GM23248 (cell line): ENCODE results near the gene ZNF846. TPM values are rescaled to one million over a fixed set of nuclear protein-coding genes. Genes with fewer than 3 reads are reported as not detected.

ENCODE experiments used
- DNase-seq: peaks from one replicate; pipeline ENCODE4 v3.0.0-alpha.2; 2015
- H2AFZ ChIP-seq: fragments of 200-600 bp; sonication (generic); 2 replicates; pipeline ENCODE4 v1.6.1; 2016; ENCODE audit warnings: antibody characterized with exemption
- H3F3A ChIP-seq: fragments of 200-600 bp; sonication (generic); 2 replicates; pipeline ENCODE4 v1.6.1; 2016; ENCODE audit warnings: mild to moderate bottlenecking, antibody characterized with exemption, mixed run types; ENCODE audit not compliant: insufficient read depth
- H3K27ac ChIP-seq: fragments of 200-600 bp; sonication (generic); 2 replicates; pipeline ENCODE4 v1.5.1; 2016; ENCODE audit warnings: mild to moderate bottlenecking
- H3K27me3 ChIP-seq: fragments of 200-600 bp; sonication (generic); replicated peaks from 2 replicates; pipeline ENCODE4 v1.6.1; 2016; ENCODE audit warnings: mild to moderate bottlenecking; ENCODE audit not compliant: insufficient read depth
- H3K36me3 ChIP-seq: fragments of 200-600 bp; sonication (generic); 2 replicates; pipeline ENCODE4 v1.6.1; 2016; ENCODE audit warnings: low read depth, mild to moderate bottlenecking
- H3K4me1 ChIP-seq: fragments of 200-600 bp; sonication (generic); 2 replicates; pipeline ENCODE4 v1.6.1; 2016; ENCODE audit warnings: mild to moderate bottlenecking; ENCODE audit not compliant: insufficient read depth
- H3K4me2 ChIP-seq: fragments of 200-600 bp; sonication (generic); one replicate; pipeline ENCODE4 v1.6.1; 2016; ENCODE audit warnings: mild to moderate bottlenecking; ENCODE audit not compliant: unreplicated experiment
- H3K4me3 ChIP-seq: fragments of 200-600 bp; sonication (generic); 2 replicates; pipeline ENCODE4 v1.5.1; 2016; ENCODE audit warnings: mild to moderate bottlenecking
- H3K79me2 ChIP-seq: fragments of 200-600 bp; sonication (generic); 2 replicates; pipeline ENCODE4 v1.6.1; 2016; ENCODE audit warnings: mild to moderate bottlenecking; ENCODE audit not compliant: insufficient read depth
- H3K9ac ChIP-seq: fragments of 200-600 bp; sonication (generic); 2 replicates; pipeline ENCODE4 v1.6.1; 2016; ENCODE audit warnings: mild to moderate bottlenecking
- H3K9me2 ChIP-seq: fragments of 200-600 bp; sonication (generic); 2 replicates; pipeline ENCODE4 v1.6.1; 2016; ENCODE audit warnings: mixed run types, mild to moderate bottlenecking, moderate library complexity; ENCODE audit not compliant: insufficient read depth
- H3K9me3 ChIP-seq: fragments of 200-600 bp; sonication (generic); one replicate; pipeline ENCODE4 v1.6.1; 2017; ENCODE audit warnings: low read depth
- H4K20me1 ChIP-seq: fragments of 200-600 bp; sonication (generic); 2 replicates; pipeline ENCODE4 v1.6.0; 2016; ENCODE audit not compliant: insufficient read depth
- EZH2 ChIP-seq: fragments of 200-600 bp; sonication (generic); IDR thresholded peaks from 2 replicates; pipeline ENCODE4 v1.6.1; 2018; ENCODE audit warnings: antibody characterized with exemption, mild to moderate bottlenecking; ENCODE audit not compliant: insufficient read depth, poor library complexity, severe bottlenecking
- EZH2phosphoT487 ChIP-seq: fragments of 200-600 bp; sonication (generic); IDR thresholded peaks from 2 replicates; pipeline ENCODE4 v1.6.1; 2018; ENCODE audit warnings: antibody characterized with exemption, moderate library complexity, mild to moderate bottlenecking, low read depth; ENCODE audit not compliant: insufficient read depth
- WGBS, 2 experiments: methylation state at CpG; one replicate each; pipeline ENCODE4 v1.1.6; 2015 to 2017; ENCODE audit warnings: low lambda C conversion rate in 2 of 2, low coverage in 1 of 2; ENCODE audit errors: missing lambda C conversion rate in 2 of 2; 5-methylcytosine and 5-hydroxymethylcytosine counted together
- in situ Hi-C: fragments of 300-500 bp; cut with MboI; formaldehyde crosslinking; loops from 2 replicates; pipeline ENCODE4 v1.15.0; 2020
- polyA plus RNA-seq: library from polyadenylated mRNA; unstranded; fragments of >200 nt; fragmentation: Nextera tagmentation; extraction: Ambion mirVana; gene quantifications from 2 replicates; pipeline ENCODE4 v1.2.1, GENCODE V29; 2016
- total RNA-seq: library from RNA; depleted of rRNA; stranded (reverse); fragments of >200 nt; shearing (Covaris generic); gene quantifications from 2 replicates; pipeline ENCODE4 v1.2.3, GENCODE V29; 2014

ZNF846 gene
- total and polyA plus RNA-seq, 2 experiments from 2014 or later: 6.1 to 7.1 TPM

- no peaks in the 10 kb centered on the region for H3K4me1 ChIP-seq
- H3K27ac ChIP-seq: no peak overlapping the region
- no peak for DNase-seq
- no peaks in the 10 kb centered on the region for H3K9me2 ChIP-seq
- H3K36me3 ChIP-seq: no peaks in the 10 kb centered on the region
- H3K79me2 ChIP-seq: no peaks in the 10 kb centered on the region
- no peak overlapping the region for H3K4me2 ChIP-seq
- H3K9me3 ChIP-seq: no peaks in the 10 kb centered on the region
- no peak overlapping the region for H3K9ac ChIP-seq
- in situ Hi-C loops: no loop called here
- H3F3A ChIP-seq: no peaks in the 10 kb centered on the region
- no peak overlapping the region for H2AFZ ChIP-seq
- no peaks in the 10 kb centered on the region for H3K27me3 ChIP-seq
- WGBS, 2 experiments: 35 to 39% methylated on average over 4 of the region's 4 CpGs
- H4K20me1 ChIP-seq: no peaks in the 10 kb centered on the region
- TF ChIP-seq EZH2phosphoT487: no peak
- TF ChIP-seq EZH2: no peak
- H3K4me3 ChIP-seq: no peak overlapping the region
These were observed 44.4 kb downstream of the ZNF846 start for GRCh38 chr19:9724157-9724556.

- Histone ChIP-seq H4K20me1 (no peaks in the 10 kb centered on the region), H3K27me3 (no peaks in the 10 kb centered on the region), H3K9me2 (no peaks in the 10 kb centered on the region), H3K36me3 (no peaks in the 10 kb centered on the region), H3K4me1 (no peaks in the 10 kb centered on the region), H2AFZ (no peak overlapping the region), H3K9ac (no peak overlapping the region), H3K4me2 (no peak overlapping the region), H3K4me3 (no peak overlapping the region), H3F3A (no peaks in the 10 kb centered on the region), H3K27ac (no peak overlapping the region), H3K79me2 (no peaks in the 10 kb centered on the region), H3K9me3 (no peaks in the 10 kb centered on the region)
- TF ChIP-seq EZH2phosphoT487: no peak
- no peak for TF ChIP-seq EZH2
- in situ Hi-C loops: no loop called here
- 25 to 34% methylated on average over 6 of the region's 6 CpGs for WGBS, 2 experiments
- no peak for DNase-seq
These were observed 46.7 kb downstream of the ZNF846 start for GRCh38 chr19:9721861-9722260.

GRCh38 chr19:9720541-9720940 lies 48.0 kb downstream of the ZNF846 start:
- H3K27me3 ChIP-seq: no peaks in the 10 kb centered on the region
- no peaks in the 10 kb centered on the region for H3K4me1 ChIP-seq
- no peak overlapping the region for H3K9ac ChIP-seq
- no peak for TF ChIP-seq EZH2phosphoT487
- no peak for TF ChIP-seq EZH2
- H3K4me2 ChIP-seq: no peak overlapping the region
- H3K9me3 ChIP-seq: no peaks in the 10 kb centered on the region
- no peaks in the 10 kb centered on the region for H3K36me3 ChIP-seq
- no peak overlapping the region for H3K4me3 ChIP-seq
- 13 to 23% methylated on average over 4 of the region's 4 CpGs for WGBS, 2 experiments
- no peaks in the 10 kb centered on the region for H3K9me2 ChIP-seq
- H3K27ac ChIP-seq: no peak overlapping the region
- no peaks in the 10 kb centered on the region for H3F3A ChIP-seq
- no peak overlapping the region for H2AFZ ChIP-seq
- DNase-seq: no peak
- in situ Hi-C loops: no loop called here
- H3K79me2 ChIP-seq: no peaks in the 10 kb centered on the region
- H4K20me1 ChIP-seq: no peaks in the 10 kb centered on the region

- Histone ChIP-seq H3K27me3 (no peaks in the 10 kb centered on the region; the same call in 1 of the 2 replicates), H3F3A (no peaks in the 10 kb centered on the region), H3K4me3 (no peak overlapping the region), H3K9me2 (no peaks in the 10 kb centered on the region), H3K4me1 (no peaks in the 10 kb centered on the region), H3K4me2 (no peak overlapping the region), H3K27ac (no peak overlapping the region), H2AFZ (no peak overlapping the region), H3K9ac (no peak overlapping the region), H3K9me3 (no peaks in the 10 kb centered on the region), H3K79me2 (no peaks in the 10 kb centered on the region), H4K20me1 (no peaks in the 10 kb centered on the region), H3K36me3 (no peaks in the 10 kb centered on the region)
- WGBS, 2 experiments: 39 to 45% methylated on average over 3 of the region's 3 CpGs
- in situ Hi-C loops: no loop called here
- TF ChIP-seq EZH2phosphoT487: no peak
- TF ChIP-seq EZH2: no peak
- no peak for DNase-seq
These were observed 56.7 kb downstream of the ZNF846 start for GRCh38 chr19:9711815-9712214.

GRCh38 chr19:9709305-9709704 lies 59.2 kb downstream of the ZNF846 start:
- TF ChIP-seq EZH2: no peak
- no peaks in the 10 kb centered on the region for H4K20me1 ChIP-seq
- no peaks in the 10 kb centered on the region for H3F3A ChIP-seq
- H3K4me1 ChIP-seq: no peaks in the 10 kb centered on the region
- no peak overlapping the region for H2AFZ ChIP-seq
- DNase-seq: no peak
- no peak overlapping the region for H3K27ac ChIP-seq
- WGBS, 2 experiments: 0% methylated on average over 1 of the region's 1 CpG
- no peaks in the 10 kb centered on the region for H3K79me2 ChIP-seq
- H3K4me3 ChIP-seq: no peak overlapping the region
- no peaks in the 10 kb centered on the region for H3K27me3 ChIP-seq
- no peak overlapping the region for H3K9ac ChIP-seq
- no peak overlapping the region for H3K4me2 ChIP-seq
- no peaks in the 10 kb centered on the region for H3K9me3 ChIP-seq
- in situ Hi-C loops: no loop called here
- H3K9me2 ChIP-seq: no peaks in the 10 kb centered on the region
- no peaks in the 10 kb centered on the region for H3K36me3 ChIP-seq
